GM18868 (cell line): Measurements from ENCODE around the gene ALOX5.

Source experiments
- ATAC-seq: cut with Tn5 transposase; IDR thresholded peaks from one replicate; pipeline ENCODE4 v1.9.1; 2021; ENCODE audit warnings: mild to moderate bottlenecking, moderate library complexity; ENCODE audit not compliant: unreplicated experiment

The ALOX5 gene

GRCh38 chr10:45441239-45442190, 67.5 kb downstream of the ALOX5 start:
- ATAC-seq: no peak

- no peak for ATAC-seq
Observed at GRCh38 chr10:45442251-45442650, 68.2 kb downstream of the ALOX5 start.

GRCh38 chr10:45442662-45443061, 68.6 kb downstream of the ALOX5 start:
- ATAC-seq: no peak

- no peak for ATAC-seq
Observed at GRCh38 chr10:45443101-45444009, 69.3 kb downstream of the ALOX5 start.

- no peak for ATAC-seq
Observed at GRCh38 chr10:45444022-45444421, 70.0 kb downstream of the ALOX5 start.

- ATAC-seq: no peak
Observed at GRCh38 chr10:45444976-45445898, 71.2 kb downstream of the ALOX5 start.

- no peak for ATAC-seq
Observed at GRCh38 chr10:45446858-45447257, 72.8 kb downstream of the ALOX5 start.

- ATAC-seq: no peak
Observed at GRCh38 chr10:45447416-45447815, 73.4 kb downstream of the ALOX5 start.

- ATAC-seq: no peak
Observed at GRCh38 chr10:45450866-45451265, 76.8 kb downstream of the ALOX5 start.

GRCh38 chr10:45451407-45451806, 77.4 kb downstream of the ALOX5 start:
- no peak for ATAC-seq

GRCh38 chr10:45452268-45452667, 78.3 kb downstream of the ALOX5 start:
- ATAC-seq: no peak

- ATAC-seq: no peak
Observed at GRCh38 chr10:45452743-45453452, 78.9 kb downstream of the ALOX5 start.

- ATAC-seq: no peak
Observed at GRCh38 chr10:45453639-45454255, 79.7 kb downstream of the ALOX5 start.

GRCh38 chr10:45454262-45454661, 80.2 kb downstream of the ALOX5 start:
- ATAC-seq: no peak

- ATAC-seq: no peak
Observed at GRCh38 chr10:45454859-45455258, 80.8 kb downstream of the ALOX5 start.

- no peak for ATAC-seq
Observed at GRCh38 chr10:45456233-45456632, 82.2 kb downstream of the ALOX5 start.

GRCh38 chr10:45456822-45457221, 82.8 kb downstream of the ALOX5 start:
- no peak for ATAC-seq

- ATAC-seq: no peak
Observed at GRCh38 chr10:45457487-45457886, 83.5 kb downstream of the ALOX5 start.

GRCh38 chr10:45460235-45460878, 86.3 kb downstream of the ALOX5 start:
- peak; percentile 41 for ATAC-seq
